Measurements from ENCODE around the gene EFNA4. TPM values are rescaled to one million over a fixed set of nuclear protein-coding genes. Genes with fewer than 3 reads are reported as not detected.

The EFNA4 gene
- total and polyA plus RNA-seq, 2 donors (not counting 1 experiment from before 2014, with no cell fraction given), result 3.8 to 4.3 TPM

DNA sequence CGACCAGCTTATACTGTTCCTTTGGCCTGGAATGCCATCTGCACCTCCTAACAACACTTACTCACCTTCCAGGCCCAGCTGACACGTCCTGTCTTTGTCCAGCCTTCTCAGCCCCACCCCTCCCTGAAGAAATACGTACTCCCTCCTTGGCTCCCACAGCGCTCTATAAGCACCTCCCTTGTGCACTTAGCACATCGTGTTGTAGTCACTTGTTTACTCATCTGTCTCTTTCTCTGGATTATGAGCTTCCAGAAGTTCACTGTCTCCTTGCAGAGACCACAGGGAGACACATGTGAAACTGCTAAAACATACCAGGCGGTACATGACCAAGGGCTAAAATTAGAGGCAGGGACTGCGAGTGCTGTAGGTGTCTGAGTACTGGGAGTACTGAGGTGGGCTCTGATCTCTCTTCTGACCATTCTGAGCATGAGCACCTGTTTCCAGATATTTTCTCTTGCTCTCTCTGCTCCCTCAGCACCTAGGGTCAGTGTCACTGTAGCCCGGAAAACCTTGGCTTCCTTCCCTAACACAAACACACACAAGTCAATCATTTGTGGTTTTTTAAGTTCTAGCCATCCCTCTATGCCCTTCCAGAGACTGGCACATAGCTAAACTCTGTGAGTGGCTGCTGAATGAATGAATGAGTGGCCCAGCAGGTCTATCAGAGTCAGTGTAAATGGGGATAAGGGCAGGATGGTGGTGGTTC lies 24.8 kb upstream of the EFNA4 start:
- H3K79me2 ChIP-seq (ENCODE audit: control insufficient read depth, insufficient read depth, low read length), result no peaks in the 10 kb centered on the region
- no peaks in the 10 kb centered on the region for H4K20me1 ChIP-seq (ENCODE audit: control insufficient read depth, extremely low read depth, insufficient read depth, low read length)
- no peaks in the 10 kb centered on the region for H3K36me3 ChIP-seq (ENCODE audit: control insufficient read depth, insufficient read depth, low read length)
- H3K27ac ChIP-seq (ENCODE audit: insufficient read depth, low read length), result no peak overlapping the region
- H2AFZ ChIP-seq (ENCODE audit: low read length), result no peak overlapping the region
- H3K4me1 ChIP-seq (ENCODE audit: control insufficient read depth, extremely low read depth, insufficient read depth, low read length), result no peaks in the 10 kb centered on the region
- H3K27me3 ChIP-seq (ENCODE audit: control insufficient read depth, insufficient read depth, low read length), result peaks cover 14% of the 10 kb centered on the region
- peak; percentile 25 for TF ChIP-seq EZH2 (IDR thresholded peaks at IDR 0.05; ENCODE audit: low read length, missing control alignments)
- TF ChIP-seq, protein P1, sequence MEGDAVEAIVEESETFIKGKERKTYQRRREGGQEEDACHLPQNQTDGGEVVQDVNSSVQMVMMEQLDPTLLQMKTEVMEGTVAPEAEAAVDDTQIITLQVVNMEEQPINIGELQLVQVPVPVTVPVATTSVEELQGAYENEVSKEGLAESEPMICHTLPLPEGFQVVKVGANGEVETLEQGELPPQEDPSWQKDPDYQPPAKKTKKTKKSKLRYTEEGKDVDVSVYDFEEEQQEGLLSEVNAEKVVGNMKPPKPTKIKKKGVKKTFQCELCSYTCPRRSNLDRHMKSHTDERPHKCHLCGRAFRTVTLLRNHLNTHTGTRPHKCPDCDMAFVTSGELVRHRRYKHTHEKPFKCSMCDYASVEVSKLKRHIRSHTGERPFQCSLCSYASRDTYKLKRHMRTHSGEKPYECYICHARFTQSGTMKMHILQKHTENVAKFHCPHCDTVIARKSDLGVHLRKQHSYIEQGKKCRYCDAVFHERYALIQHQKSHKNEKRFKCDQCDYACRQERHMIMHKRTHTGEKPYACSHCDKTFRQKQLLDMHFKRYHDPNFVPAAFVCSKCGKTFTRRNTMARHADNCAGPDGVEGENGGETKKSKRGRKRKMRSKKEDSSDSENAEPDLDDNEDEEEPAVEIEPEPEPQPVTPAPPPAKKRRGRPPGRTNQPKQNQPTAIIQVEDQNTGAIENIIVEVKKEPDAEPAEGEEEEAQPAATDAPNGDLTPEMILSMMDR (conservative IDR thresholded peaks at IDR 0.05 in 1 of 2, IDR thresholded peaks at IDR 0.05 in 1 of 2; ENCODE audit: low read depth in 1 of 2, low read length in 2 of 2), result no peak
- H3K9ac ChIP-seq (ENCODE audit: insufficient read depth, low read length), result no peak overlapping the region
- no peak overlapping the region for H3K4me2 ChIP-seq (ENCODE audit: extremely low read depth, insufficient read depth, low read length)
- H3K4me3 ChIP-seq (replicated peaks in 1 of 4; ENCODE audit: control extremely low read depth in 1 of 4, insufficient read depth in 1 of 4, low read depth in 3 of 4, low read length in 4 of 4), result no peak overlapping the region
- no peaks in the 10 kb centered on the region for H3K9me3 ChIP-seq (ENCODE audit: control insufficient read depth, insufficient read depth, low read depth, low read length)
- DNase-seq (ENCODE audit: low read depth in 2 of 2), result peak; percentile 17 to 26

DNA sequence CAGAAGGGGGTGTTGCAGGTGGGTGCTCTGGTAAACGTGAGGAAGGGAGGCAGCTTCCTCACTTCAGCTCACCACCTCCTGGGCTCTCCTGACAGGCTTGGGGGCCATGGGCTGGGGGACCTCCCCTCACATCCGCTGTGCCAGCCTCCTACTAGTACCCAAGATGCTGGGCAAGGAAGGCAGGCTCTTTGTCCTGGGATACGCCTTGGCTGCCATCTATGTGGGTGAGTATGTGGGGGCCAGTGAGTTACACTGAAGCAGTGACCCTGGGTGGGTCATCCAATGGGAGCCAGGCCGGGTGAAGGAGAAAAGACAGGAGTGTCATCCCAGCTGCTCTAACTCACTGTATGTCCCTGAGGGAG lies 24.3 kb upstream of the EFNA4 start:
- no peak overlapping the region for H2AFZ ChIP-seq (ENCODE audit: low read length)
- H3K4me2 ChIP-seq (ENCODE audit: extremely low read depth, insufficient read depth, low read length), result no peak overlapping the region
- no peaks in the 10 kb centered on the region for H3K4me1 ChIP-seq (ENCODE audit: control insufficient read depth, extremely low read depth, insufficient read depth, low read length)
- H3K9ac ChIP-seq (ENCODE audit: insufficient read depth, low read length), result no peak overlapping the region
- H3K4me3 ChIP-seq (replicated peaks in 1 of 4; ENCODE audit: control extremely low read depth in 1 of 4, insufficient read depth in 1 of 4, low read depth in 3 of 4, low read length in 4 of 4), result no peak overlapping the region
- no peak overlapping the region for H3K27ac ChIP-seq (ENCODE audit: insufficient read depth, low read length)
- peaks cover 14% of the 10 kb centered on the region for H3K27me3 ChIP-seq (ENCODE audit: control insufficient read depth, insufficient read depth, low read length)
- H3K79me2 ChIP-seq (ENCODE audit: control insufficient read depth, insufficient read depth, low read length), result no peaks in the 10 kb centered on the region
- no peaks in the 10 kb centered on the region for H4K20me1 ChIP-seq (ENCODE audit: control insufficient read depth, extremely low read depth, insufficient read depth, low read length)
- no peaks in the 10 kb centered on the region for H3K9me3 ChIP-seq (ENCODE audit: control insufficient read depth, insufficient read depth, low read depth, low read length)
- DNase-seq (ENCODE audit: low read depth in 2 of 2), result no peak
- no peaks in the 10 kb centered on the region for H3K36me3 ChIP-seq (ENCODE audit: control insufficient read depth, insufficient read depth, low read length)
- TF ChIP-seq, protein P1 (conservative IDR thresholded peaks at IDR 0.05 in 1 of 2, IDR thresholded peaks at IDR 0.05 in 1 of 2; ENCODE audit: low read depth in 1 of 2, low read length in 2 of 2), result no peak
- no peak for TF ChIP-seq EZH2 (IDR thresholded peaks at IDR 0.05; ENCODE audit: low read length, missing control alignments)

DNA sequence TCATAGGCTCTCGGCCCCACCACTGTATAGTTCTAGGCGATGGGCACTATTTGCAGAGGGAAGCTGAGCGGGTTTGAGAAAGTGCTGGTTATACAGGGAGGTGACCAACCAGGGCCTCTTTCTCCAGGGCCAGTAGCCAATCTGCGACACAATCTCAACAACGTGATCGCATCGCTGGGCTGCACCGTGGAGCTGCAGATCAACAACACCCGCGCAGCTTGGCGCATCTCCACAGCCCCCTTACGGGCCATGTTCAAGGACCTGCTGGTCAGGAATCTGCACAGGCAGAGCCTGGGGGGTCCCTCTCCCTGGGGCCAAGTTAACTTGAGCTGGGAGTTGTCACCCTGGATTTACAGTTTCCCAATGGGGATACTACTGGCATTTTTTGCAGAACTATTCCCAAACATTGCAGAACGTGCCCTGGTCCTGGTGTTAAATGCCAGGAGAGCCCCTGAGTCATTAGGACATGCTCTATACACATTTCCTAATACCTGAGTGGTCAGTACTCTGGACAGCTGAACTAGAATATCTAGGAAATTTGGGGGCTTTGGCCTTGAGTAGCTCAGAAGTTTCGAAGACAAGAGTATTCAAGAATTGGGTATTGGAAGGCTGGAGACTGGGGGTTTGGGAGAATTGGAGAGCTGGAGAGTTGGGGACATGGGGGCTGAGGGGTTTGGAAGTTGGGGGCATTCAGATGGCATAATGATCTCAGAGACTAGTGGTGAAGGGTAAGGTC lies 23.0 kb upstream of the EFNA4 start:
- no peak overlapping the region for H3K9ac ChIP-seq (ENCODE audit: insufficient read depth, low read length)
- H4K20me1 ChIP-seq (ENCODE audit: control insufficient read depth, extremely low read depth, insufficient read depth, low read length), result no peaks in the 10 kb centered on the region
- no peaks in the 10 kb centered on the region for H3K9me3 ChIP-seq (ENCODE audit: control insufficient read depth, insufficient read depth, low read depth, low read length)
- no peak overlapping the region for H2AFZ ChIP-seq (ENCODE audit: low read length)
- peaks cover 11% of the 10 kb centered on the region for H3K27me3 ChIP-seq (ENCODE audit: control insufficient read depth, insufficient read depth, low read length)
- H3K4me3 ChIP-seq (replicated peaks in 1 of 4; ENCODE audit: control extremely low read depth in 1 of 4, insufficient read depth in 1 of 4, low read depth in 3 of 4, low read length in 4 of 4), result no peak overlapping the region
- DNase-seq (ENCODE audit: low read depth in 2 of 2), result no peak
- TF ChIP-seq EZH2 (IDR thresholded peaks at IDR 0.05; ENCODE audit: low read length, missing control alignments), result no peak
- TF ChIP-seq, protein P1 (conservative IDR thresholded peaks at IDR 0.05 in 1 of 2, IDR thresholded peaks at IDR 0.05 in 1 of 2; ENCODE audit: low read depth in 1 of 2, low read length in 2 of 2), result no peak
- H3K36me3 ChIP-seq (ENCODE audit: control insufficient read depth, insufficient read depth, low read length), result no peaks in the 10 kb centered on the region
- no peaks in the 10 kb centered on the region for H3K79me2 ChIP-seq (ENCODE audit: control insufficient read depth, insufficient read depth, low read length)
- H3K27ac ChIP-seq (ENCODE audit: insufficient read depth, low read length), result no peak overlapping the region
- peaks cover 2% of the 10 kb centered on the region for H3K4me1 ChIP-seq (ENCODE audit: control insufficient read depth, extremely low read depth, insufficient read depth, low read length)
- H3K4me2 ChIP-seq (ENCODE audit: extremely low read depth, insufficient read depth, low read length), result no peak overlapping the region

All from fibroblast of lung (primary cell).